Purkinje cell (primary cell): Measurements from ENCODE around the gene TMEM218. TPM values are rescaled to one million over a fixed set of nuclear protein-coding genes. Genes with fewer than 3 reads are reported as not detected.

Experiments used
- polyA plus RNA-seq: library from polyadenylated mRNA; unstranded; fragments of >200 nt; fragmentation: Nextera tagmentation; gene quantifications from 2 replicates; pipeline ENCODE4 v1.2.1, GENCODE V29; 2014

TMEM218 gene
- polyA plus RNA-seq: 11.5 and 11.7 TPM in 2 replicates

GRCh38 chr11:125111343-125112207 is at the start of gene TMEM218:
TMEM218 (minus strand) TSS chr11:125111626; CDS start chr11:125102241, 9,385 bp downstream.

GRCh38 chr11:125062931-125063428 is 48.4 kb downstream of the TMEM218 start, which contains the start of gene SLC37A2:
SLC37A2 (plus strand) TSS chr11:125063305; CDS start chr11:125063368, 63 bp downstream.

Other genes with a start within 250 kb of the TMEM218 start
- 0.97 and 1.2 TPM in 2 replicates for gene ROBO3, start 246.2 kb downstream of the TMEM218 start, polyA plus RNA-seq
- gene ROBO4, start 213.8 kb downstream of the TMEM218 start, polyA plus RNA-seq: not detected in 2 replicates
- 2.5 TPM in 1 of 2 replicates, not detected in the other for gene HEPN1, start 192.4 kb downstream of the TMEM218 start, polyA plus RNA-seq
- 9.0 and 13.6 TPM in 2 replicates for gene HEPACAM, start 175.6 kb downstream of the TMEM218 start, polyA plus RNA-seq
- 0.10 and 1.0 TPM in 2 replicates for gene CCDC15, start 157.4 kb downstream of the TMEM218 start, polyA plus RNA-seq
- gene SLC37A2, start 48.3 kb downstream of the TMEM218 start, polyA plus RNA-seq: not detected in 2 replicates
- gene PKNOX2, start 53.1 kb upstream of the TMEM218 start, polyA plus RNA-seq: 0.36 and 2.1 TPM in 2 replicates